Raji (cell line): ENCODE data around the gene RMRP.

Experiments
- POLR2A ChIP-seq: IDR thresholded peaks from 2 replicates; pipeline ENCODE4 v1.6.1; 2011; ENCODE audit warnings: low read depth, low read length, control low read depth; ENCODE audit not compliant: insufficient read depth

The RMRP gene

DNA sequence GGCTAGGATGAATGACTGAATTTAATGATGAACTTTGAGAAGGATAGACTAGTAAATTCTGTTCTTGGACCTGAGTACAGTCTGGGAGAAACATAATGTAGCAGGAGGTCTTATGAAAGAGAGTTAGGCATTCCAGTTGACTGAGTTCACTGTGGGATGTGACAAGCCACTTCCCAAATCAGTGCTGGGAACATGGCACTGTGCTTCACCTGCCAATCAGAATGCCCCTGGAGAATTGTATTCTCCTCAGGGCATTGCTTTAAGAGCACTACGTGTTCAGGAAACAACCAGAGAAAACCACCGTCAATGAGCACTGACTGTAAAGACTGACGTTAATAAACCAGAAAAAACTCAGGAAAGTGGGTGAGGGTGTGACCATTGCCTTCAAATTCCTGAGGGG is 1.5 kb upstream of the RMRP start:
- TF ChIP-seq POLR2A = no peak

DNA sequence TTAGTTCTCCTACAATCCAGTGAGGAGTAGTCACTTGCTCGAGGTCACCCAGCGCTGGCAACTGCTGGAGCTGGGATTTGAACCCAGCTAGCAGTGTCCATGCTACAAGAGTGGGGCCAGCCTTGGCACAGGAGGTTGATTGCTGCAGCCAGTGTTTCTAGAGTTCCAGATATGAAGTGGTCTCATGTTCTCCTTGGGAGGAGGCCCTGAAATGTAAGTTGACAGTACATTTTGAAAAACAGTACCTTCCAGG is 1.1 kb upstream of the RMRP start:
- no peak for TF ChIP-seq POLR2A

DNA sequence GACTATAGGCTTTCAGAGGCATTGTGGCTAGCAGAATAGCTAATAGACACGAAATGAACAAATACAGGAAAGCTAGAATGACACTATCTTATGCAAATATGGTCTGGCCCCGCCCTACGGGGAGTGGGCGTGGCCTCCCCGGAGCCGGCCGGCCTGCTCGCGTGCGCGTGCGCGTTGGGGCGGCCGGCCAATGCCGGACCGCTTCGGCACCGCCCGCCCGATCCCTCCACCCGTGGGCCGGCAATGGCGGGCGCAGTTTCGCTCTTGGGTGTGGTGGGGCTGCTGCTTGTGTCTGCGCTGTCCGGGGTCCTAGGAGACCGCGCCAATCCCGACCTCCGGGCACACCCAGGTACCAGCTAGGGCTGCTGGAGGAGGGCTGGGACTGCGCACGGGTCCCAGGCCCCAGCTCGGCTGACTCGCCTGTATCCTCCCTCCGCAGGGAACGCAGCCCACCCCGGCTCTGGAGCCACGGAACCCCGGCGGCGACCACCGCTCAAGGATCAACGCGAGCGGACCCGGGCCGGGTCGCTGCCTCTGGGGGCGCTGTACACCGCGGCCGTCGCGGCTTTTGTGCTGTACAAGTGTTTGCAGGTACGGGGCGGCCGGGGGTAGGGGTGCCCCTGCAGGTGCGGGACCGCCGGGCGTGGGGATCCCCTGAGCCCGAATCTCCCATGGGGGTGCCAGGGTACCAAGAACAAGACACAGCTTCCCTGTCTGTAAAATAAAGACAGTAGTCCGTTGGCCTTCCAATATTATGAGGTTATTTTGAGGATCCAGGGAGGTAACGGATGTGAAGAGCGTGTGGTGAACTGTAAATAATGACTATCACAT is 533 bp upstream of the RMRP start, which contains the start of gene CCDC107:
Gene CCDC107 (plus strand): TSS at position 156 of the 831 bp plus-strand sequence. CDS start 88 bp downstream, at position 244.
- TF ChIP-seq POLR2A = peak; percentile 61

DNA sequence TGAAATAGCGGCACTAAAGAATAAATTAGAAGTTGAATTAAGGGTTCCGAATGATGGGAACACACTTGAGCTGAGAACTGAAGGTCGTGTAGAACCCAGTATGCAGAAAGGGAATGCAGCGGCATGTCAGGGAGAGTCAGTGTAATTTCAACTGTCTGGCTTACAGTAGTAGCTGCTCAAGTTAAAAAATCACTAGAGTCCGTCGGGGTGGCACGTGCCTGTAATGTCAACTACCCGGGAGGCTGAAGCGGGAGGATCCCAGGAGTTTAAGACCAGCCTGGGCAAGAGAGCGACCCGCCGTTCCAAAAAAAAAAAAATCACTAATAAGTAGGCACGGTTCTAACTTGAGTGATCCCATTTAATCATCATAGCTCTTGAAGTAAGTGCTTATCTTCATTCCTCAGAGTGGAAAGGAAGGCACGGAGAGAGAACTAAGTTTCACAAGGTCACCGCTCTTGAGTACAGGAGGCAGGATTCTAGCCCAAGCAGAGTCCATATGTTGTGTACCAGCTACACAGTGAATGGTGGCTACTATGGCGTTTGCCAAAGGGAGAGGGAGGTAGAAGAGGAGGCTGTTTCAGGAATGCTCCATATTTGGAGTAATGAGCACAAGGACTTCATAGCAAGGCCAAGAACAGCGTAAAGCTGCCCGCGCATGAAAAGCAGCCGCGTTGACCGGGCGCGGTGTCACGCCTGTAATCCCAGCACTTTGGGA is 831 bp downstream of the RMRP start:
- TF ChIP-seq POLR2A = no peak

DNA sequence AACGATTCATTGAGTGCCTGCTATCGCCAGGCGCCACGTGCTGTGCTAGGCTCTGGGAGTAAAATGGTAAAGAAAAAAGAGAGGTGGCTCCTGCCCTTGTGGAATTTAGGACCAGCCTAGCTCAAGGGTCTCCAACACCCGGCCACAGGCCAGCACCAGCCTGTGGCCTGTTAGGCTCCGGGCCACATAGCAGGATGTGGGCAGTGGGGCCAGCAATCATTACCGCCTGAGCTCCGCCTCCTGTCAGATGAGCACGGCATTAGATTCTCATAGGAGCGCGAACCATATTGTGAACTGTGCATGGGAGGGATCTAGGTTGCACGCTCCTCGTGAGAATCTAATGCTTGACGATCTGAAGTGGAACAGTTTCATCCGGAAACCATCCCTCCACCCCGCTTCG is 1.5 kb downstream of the RMRP start:
- TF ChIP-seq POLR2A = no peak

DNA sequence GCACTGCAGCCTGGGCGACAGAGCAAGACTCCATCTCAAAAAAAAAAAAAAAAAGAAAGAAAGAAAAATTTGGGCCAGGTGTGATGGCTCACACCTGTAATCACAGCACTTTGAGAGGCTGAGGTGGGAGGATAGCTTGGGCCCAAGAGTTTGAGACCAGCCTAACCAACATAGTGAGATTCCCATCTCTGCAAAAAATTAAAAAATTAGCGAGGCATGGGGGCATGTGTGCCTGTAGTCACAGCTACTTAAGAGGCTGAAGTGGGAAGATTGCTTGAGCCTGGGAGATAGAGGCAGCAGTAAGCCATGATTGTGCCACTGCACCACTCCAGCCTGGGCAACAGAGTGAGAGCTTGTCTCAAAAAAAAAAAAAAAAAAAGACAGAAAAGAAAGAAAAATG is 4.2 kb downstream of the RMRP start:
- TF ChIP-seq POLR2A = no peak

DNA sequence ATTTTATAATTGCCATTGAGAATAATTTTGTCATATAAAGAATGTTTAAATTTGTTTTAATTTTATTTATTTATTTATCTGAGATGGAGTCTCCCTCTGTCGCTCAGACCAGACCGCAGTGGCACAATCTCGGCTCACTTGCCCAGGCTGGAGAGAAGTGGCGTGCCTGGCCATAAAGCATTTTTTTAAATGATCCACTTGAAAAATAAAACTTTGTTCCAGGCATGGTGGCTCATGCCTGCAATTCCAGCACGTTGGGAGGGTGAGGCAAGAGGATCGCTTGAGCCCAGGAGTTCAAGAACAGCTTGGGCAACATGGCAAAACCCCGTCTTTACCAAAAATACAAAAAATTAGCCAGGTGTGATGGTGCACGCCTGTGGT is 5.0 kb downstream of the RMRP start:
- no peak for TF ChIP-seq POLR2A

DNA sequence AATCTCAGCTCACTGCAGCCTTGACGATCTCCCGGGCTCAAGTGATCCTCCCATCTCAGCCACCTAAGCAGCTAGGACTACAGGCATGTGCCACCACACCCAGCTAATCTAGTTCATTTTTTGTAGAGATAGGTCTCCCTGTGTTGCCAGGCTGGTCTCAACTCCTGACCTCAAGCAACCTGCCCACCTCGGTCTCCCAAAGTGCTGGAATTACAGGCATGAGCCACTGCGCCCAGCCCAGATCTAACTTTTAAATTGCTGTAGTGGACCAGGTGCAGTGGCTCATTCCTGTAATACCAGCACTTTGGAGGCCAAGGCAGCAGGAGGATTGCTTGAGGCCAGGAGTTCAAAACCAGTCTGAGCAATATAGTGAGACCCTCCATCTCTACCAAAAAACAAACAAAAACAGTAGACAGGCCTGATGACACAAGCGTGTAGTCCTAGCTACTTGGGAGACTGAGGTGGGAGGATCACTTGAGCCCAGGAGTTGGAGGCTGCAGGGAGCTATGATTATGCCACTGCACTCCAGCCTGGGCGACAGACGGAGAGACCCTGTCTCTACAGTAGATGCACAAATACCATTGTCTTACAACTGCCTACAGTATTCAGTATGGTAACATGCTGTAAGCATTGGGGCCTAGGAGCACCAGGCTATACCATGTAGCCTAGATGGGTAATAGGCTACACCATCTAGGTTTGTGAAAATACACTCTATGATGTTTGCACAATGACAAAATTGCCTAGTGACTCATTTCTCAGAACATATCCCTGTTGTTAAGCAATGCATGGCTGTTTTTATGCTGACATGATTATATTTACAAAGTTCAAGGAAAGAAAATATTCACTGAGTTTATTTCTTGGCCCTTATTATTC is 5.6 kb downstream of the RMRP start:
- TF ChIP-seq POLR2A = no peak

DNA sequence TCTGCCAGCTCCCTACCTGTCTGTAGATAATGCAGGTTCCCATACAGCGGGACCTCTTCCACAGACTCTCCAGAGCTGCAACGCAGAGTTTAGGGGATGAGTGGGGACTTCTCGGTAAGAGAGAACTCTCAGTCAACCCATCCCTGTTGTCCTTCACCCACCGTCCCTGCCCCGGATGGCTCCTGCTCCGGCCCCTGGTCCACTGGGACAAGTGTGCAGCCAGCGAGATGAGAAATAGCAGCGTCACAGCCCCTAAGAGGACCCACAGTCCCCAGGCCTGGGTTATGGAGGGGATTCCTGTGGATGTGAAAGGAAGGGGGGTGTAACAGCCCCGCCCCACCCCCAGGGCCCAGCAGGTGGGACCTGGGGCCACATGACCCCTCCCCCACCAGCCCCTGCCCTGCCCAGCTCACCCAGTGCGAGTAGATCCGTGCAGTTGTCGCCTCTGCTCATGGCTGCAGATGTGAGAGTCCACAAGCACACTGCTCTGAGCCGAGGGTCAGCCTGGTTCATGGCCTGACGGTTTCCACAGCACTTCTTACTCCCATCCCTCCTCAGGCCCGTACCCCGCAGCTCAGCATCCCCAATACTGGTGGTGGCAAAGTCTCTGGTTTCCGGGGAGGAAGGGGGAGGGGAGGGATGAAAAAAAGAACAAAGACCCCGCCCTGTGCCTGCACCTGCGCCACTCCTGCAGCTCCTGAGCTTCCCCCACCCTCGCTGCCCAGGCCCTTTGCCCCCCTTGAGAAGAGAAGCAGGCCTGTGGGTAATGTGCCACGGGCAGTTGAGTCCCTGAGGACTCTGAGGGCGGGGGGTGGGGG is 7.3 kb downstream of the RMRP start, which contains the start of gene SIT1:
Gene SIT1 (minus strand): TSS at position 591 of the 818 bp plus-strand sequence. CDS start 78 bp downstream, at position 513.
- TF ChIP-seq POLR2A = peak; percentile 75

DNA sequence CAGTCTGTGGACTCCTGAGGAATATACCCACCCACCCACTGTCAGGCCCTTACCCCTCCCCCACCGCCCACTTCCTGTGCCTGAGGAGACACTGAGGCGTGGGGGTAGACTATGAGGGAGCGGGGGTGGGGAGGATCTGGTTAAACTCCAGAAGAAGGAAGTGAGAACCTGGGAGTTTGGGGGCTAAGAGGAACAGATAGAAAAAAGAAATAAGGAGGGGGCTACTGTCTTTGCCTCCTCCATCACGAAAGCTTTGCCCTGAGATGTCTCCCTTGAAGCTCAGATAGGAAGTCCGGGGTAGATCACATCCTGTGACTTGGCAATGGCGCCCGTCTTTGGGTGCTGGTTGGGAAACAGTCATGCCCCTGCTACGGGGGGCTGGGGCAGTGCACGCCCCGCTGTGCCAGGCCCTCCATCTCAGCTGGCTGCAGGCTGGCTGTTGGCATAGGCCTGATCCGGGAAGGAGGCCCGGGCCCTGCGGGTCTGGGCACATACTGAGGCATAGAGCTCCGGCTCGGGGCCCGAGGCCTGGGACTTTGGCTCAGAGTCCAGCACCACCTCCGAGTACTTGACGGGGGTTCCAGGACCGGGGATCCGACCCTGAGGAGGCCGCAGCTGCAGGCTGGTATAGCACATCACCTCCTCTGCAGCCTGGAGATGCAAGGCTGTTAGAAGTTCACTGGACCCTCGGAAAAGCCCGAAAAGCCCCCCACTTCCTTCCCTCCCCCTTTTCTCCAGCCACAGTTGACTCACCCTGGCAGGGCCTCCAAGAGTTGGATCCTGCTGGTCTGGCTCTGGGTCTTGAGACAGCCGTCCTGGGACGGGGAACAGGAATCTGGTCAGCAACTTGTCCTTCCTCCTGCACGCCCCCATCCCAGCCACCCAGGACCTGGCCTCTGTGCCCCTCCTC is 8.1 kb downstream of the RMRP start:
- TF ChIP-seq POLR2A = peak; percentile 40; the same call in 1 of the 2 replicates

DNA sequence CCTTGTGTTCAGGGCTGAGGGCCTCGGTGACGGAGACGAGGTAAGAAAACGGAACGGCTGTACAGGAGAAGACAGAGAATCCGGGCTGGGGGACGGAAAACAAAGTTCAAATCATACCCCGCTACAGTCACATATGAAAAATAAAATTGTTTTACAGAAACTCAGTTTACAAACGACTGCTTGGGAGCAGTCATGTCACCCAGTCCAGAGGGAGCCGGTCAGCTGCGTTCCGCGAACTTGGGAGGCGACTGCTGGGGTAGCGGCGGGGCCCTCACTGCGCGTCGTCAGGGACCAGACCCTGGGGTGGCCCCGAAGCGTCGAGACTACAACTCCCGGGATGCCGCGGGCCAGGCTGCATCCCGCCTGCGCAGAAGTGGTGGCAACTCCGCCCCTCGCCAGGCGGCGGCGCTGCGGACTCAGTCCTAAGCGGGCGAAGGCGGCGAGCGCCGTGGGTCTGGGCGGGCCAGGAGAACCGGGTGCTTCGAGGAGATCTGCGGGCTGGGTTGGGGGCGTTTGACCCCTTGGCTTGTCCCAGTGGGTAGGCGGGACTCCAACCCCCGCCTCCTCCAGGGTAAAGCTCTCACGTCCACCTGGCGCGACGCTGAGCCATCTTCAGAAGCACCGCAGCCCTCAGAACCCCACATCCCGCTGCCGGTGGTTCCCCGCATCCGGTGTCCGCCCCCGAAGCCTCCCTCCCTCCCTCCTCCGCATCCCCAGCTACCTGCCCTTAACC is 11.1 kb downstream of the RMRP start:
- peak; percentile 86 for TF ChIP-seq POLR2A

DNA sequence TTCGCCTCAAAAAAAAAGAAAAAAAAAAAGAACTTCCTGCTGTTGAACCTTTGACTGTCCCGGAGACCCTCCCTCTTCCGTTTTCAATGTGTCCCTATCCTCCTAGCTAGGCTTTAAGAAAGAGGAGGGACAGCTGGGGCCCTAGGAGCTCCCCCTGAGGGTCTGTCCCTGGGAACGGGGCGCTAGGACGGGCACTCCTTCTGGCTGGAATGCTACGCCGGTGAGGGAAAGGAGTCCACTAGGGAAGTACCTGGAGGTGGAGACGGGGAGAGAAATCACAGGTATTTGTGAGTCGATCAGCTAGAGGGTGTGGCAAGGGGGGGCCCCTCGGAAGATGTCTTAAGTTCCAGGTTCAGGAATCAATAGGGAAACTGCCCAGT is 11.7 kb downstream of the RMRP start:
- TF ChIP-seq POLR2A = no peak

DNA sequence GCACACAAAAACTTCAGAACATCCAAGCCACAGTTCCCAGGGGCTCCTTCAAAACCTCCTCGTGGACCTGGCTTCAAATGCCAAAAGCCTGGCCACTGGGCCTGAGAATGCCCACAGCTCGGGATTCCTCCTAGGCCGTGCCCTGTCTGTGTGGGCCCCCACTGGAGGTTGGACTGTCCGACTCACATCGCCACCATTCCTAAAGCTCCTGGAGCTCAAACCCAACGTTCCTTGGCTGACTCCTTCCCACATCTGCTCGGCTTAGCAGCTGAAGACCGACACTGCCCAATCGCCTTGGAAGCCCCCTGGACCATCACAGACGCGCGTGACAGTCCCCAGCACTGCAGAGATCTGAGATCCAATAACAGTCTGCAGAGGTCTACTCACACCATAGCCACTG is 14.8 kb downstream of the RMRP start:
- TF ChIP-seq POLR2A = no peak

DNA sequence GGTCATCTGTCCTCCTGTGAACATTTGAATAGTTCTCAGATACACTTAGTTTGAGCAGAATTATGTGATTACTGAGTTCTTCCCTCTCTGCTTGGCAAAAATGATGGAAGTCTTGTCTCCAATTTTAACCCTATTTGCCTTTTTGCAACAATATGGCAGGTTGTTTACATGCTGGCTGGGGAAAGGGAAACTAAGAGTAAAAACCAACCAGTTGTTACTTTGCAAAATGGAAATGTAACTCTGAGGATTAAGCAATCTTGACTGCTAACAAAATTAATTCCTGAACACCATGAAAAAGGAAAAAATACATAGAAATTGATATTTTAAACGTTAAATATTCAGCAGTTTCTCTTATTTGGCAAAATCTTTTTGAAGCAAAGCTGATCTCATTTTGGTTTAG is 18.2 kb downstream of the RMRP start:
- no peak for TF ChIP-seq POLR2A
